H9 (cell line): ENCODE data around the gene PRPF40B. TPM values are rescaled to one million over a fixed set of nuclear protein-coding genes. Genes with fewer than 3 reads are reported as not detected.

Experiments used
- DNase-seq: peaks from one replicate; pipeline ENCODE4 v3.0.0-alpha.2; 2017
- H2AFZ ChIP-seq: one replicate; pipeline ENCODE4 v1.6.1; 2013; ENCODE audit warnings: mild to moderate bottlenecking, low read length, control low read depth, moderate library complexity
- H2AK5ac ChIP-seq: 2 replicates; pipeline ENCODE4 v1.6.1; 2013; ENCODE audit warnings: low read length, control low read depth, mixed read lengths; ENCODE audit not compliant: insufficient read length
- H2BK120ac ChIP-seq: one replicate; pipeline ENCODE4 v1.6.1; 2013; ENCODE audit warnings: low read depth, mild to moderate bottlenecking, low read length, control low read depth, inconsistent platforms; ENCODE audit not compliant: poor library complexity, severe bottlenecking
- H2BK12ac ChIP-seq: 2 replicates; pipeline ENCODE4 v1.6.1; 2013; ENCODE audit warnings: low read length, control low read depth, mixed read lengths, low read depth; ENCODE audit not compliant: insufficient read length
- H2BK15ac ChIP-seq: 2 replicates; pipeline ENCODE4 v1.6.1; 2013; ENCODE audit warnings: low read depth, low read length, control low read depth
- H2BK20ac ChIP-seq: one replicate; pipeline ENCODE4 v1.6.1; 2013; ENCODE audit warnings: low read depth, mild to moderate bottlenecking, low read length, control low read depth, inconsistent platforms; ENCODE audit not compliant: poor library complexity, severe bottlenecking
- H2BK5ac ChIP-seq: 2 replicates; pipeline ENCODE4 v1.6.1; 2013; ENCODE audit warnings: low read length, control low read depth, mixed read lengths; ENCODE audit not compliant: insufficient read length
- H3K14ac ChIP-seq: 2 replicates; pipeline ENCODE4 v1.6.1; 2013; ENCODE audit warnings: low read length, control low read depth; ENCODE audit not compliant: insufficient read depth
- H3K18ac ChIP-seq: 2 replicates; pipeline ENCODE4 v1.6.1; 2013; ENCODE audit warnings: low read depth, mild to moderate bottlenecking, mixed read lengths, low read length, control low read depth; ENCODE audit not compliant: insufficient read length
- H3K23ac ChIP-seq: 2 replicates; pipeline ENCODE4 v1.6.1; 2013; ENCODE audit warnings: low read length, control low read depth, mixed read lengths, low read depth; ENCODE audit not compliant: insufficient read length
- H3K23me2 ChIP-seq: 2 replicates; pipeline ENCODE4 v1.6.1; 2013; ENCODE audit warnings: low read depth, mild to moderate bottlenecking, mixed read lengths, low read length, control low read depth; ENCODE audit not compliant: insufficient read length, poor library complexity, severe bottlenecking
- H3K27ac ChIP-seq: 2 replicates; pipeline ENCODE4 v1.5.1; 2013; ENCODE audit warnings: low read length, control low read depth, mixed read lengths, low read depth; ENCODE audit not compliant: insufficient read length
- H3K27me3 ChIP-seq: 2 replicates; pipeline ENCODE4 v1.6.1; 2013; ENCODE audit warnings: low read length, control low read depth, inconsistent platforms; ENCODE audit not compliant: insufficient read depth
- H3K4ac ChIP-seq: 2 replicates; pipeline ENCODE4 v1.6.1; 2013; ENCODE audit warnings: low read depth, mild to moderate bottlenecking, control low read depth, inconsistent platforms, low read length, moderate library complexity
- H3K4me1 ChIP-seq: 2 replicates; pipeline ENCODE4 v1.6.1; 2013; ENCODE audit warnings: low read length, control low read depth, inconsistent platforms; ENCODE audit not compliant: insufficient read depth
- H3K4me2 ChIP-seq: 2 replicates; pipeline ENCODE4 v1.6.1; 2013; ENCODE audit warnings: low read length, control low read depth, mixed read lengths; ENCODE audit not compliant: insufficient read length, insufficient read depth
- H3K56ac ChIP-seq: 2 replicates; pipeline ENCODE4 v1.6.1; 2013; ENCODE audit warnings: low read depth, mild to moderate bottlenecking, mixed read lengths, low read length, control low read depth; ENCODE audit not compliant: insufficient read length
- H3K79me1 ChIP-seq: 2 replicates; pipeline ENCODE4 v1.6.1; 2013; ENCODE audit warnings: low read depth, mild to moderate bottlenecking, moderate library complexity, low read length, control low read depth, inconsistent platforms; ENCODE audit not compliant: insufficient read depth, poor library complexity, severe bottlenecking
- H3K79me2 ChIP-seq: 2 replicates; pipeline ENCODE4 v1.6.1; 2013; ENCODE audit warnings: low read length, control low read depth, inconsistent platforms; ENCODE audit not compliant: insufficient read depth
- H3K9ac ChIP-seq: 2 replicates; pipeline ENCODE4 v1.6.1; 2013; ENCODE audit warnings: low read length, control low read depth, mixed read lengths; ENCODE audit not compliant: insufficient read length; ENCODE audit errors: extremely low read depth
- H3K9me3 ChIP-seq: one replicate; pipeline ENCODE4 v1.6.1; 2013; ENCODE audit warnings: low read depth, low read length, inconsistent platforms; ENCODE audit not compliant: control insufficient read depth
- H3T11ph ChIP-seq: one replicate; pipeline ENCODE4 v1.6.1; 2013; ENCODE audit warnings: mild to moderate bottlenecking, low read length, control low read depth, inconsistent platforms
- H4K20me1 ChIP-seq: one replicate; pipeline ENCODE4 v1.6.1; 2013; ENCODE audit not compliant: control insufficient read depth, insufficient read length, insufficient read depth
- H4K5ac ChIP-seq: 2 replicates; pipeline ENCODE4 v1.6.1; 2013; ENCODE audit warnings: low read depth, mild to moderate bottlenecking, mixed read lengths, low read length, control low read depth; ENCODE audit not compliant: insufficient read length
- H4K8ac ChIP-seq: replicated peaks from 2 replicates; pipeline ENCODE4 v1.6.1; 2013; ENCODE audit warnings: low read length, control low read depth, mixed read lengths, low read depth; ENCODE audit not compliant: insufficient read length
- H4K91ac ChIP-seq: 2 replicates; pipeline ENCODE4 v1.6.1; 2013; ENCODE audit warnings: low read depth, mild to moderate bottlenecking, moderate library complexity, mixed read lengths, low read length, control low read depth; ENCODE audit not compliant: insufficient read length
- H3K27ac Mint-ChIP-seq, 3 experiments: 2 replicates in 2 of 3; 3 replicates in 1 of 3; pipeline ENCODE4 v1.8.0; 2020 to 2021; ENCODE audit warnings: mixed read lengths in 3 of 3, mild to moderate bottlenecking in 1 of 3, moderate library complexity in 1 of 3
- H3K27me3 Mint-ChIP-seq: 2 replicates; pipeline ENCODE4 v1.8.0; 2021; ENCODE audit warnings: low read depth, mild to moderate bottlenecking, moderate library complexity, mixed read lengths
- H3K36me3 Mint-ChIP-seq, 3 experiments: 2 replicates in 2 of 3; 3 replicates in 1 of 3; pipeline ENCODE4 v1.8.0; 2020 to 2021; ENCODE audit warnings: low read depth in 3 of 3, mixed read lengths in 3 of 3; ENCODE audit not compliant: insufficient read depth in 1 of 3
- H3K4me1 Mint-ChIP-seq, 2 experiments: 2 replicates each; pipeline ENCODE4 v1.8.0; 2020; ENCODE audit warnings: mixed read lengths in 2 of 2
- H3K4me3 Mint-ChIP-seq, 2 experiments: 2 replicates in 1 of 2; 3 replicates in 1 of 2; pipeline ENCODE4 v1.8.0; 2020 to 2021; ENCODE audit warnings: mild to moderate bottlenecking in 2 of 2, mixed read lengths in 2 of 2, moderate library complexity in 1 of 2
- H3K9me3 Mint-ChIP-seq, 2 experiments: 2 replicates in 1 of 2; 3 replicates in 1 of 2; pipeline ENCODE4 v1.8.0; 2020; ENCODE audit warnings: mild to moderate bottlenecking in 2 of 2, mixed read lengths in 2 of 2, moderate library complexity in 1 of 2
- WGBS: extraction: QIAGEN DNeasy Blood & Tissue Kit; methylation state at CpG from one replicate; pipeline ENCODE4 v1.1.7; 2013; ENCODE audit warnings: missing lambda C conversion rate, low lambda C conversion rate, mixed read lengths; ENCODE audit not compliant: insufficient read length; ENCODE audit errors: extremely low coverage; 5-methylcytosine and 5-hydroxymethylcytosine counted together
- total RNA-seq: library from RNA; stranded (reverse); gene quantifications from 2 replicates; pipeline ENCODE4 v1.2.1, GENCODE V29; 2021
- TF ChIP-seq, protein P1 (sequence below): fragments of 200-600 bp; sonication (generic); conservative IDR thresholded peaks from 3 replicates; pipeline ENCODE4 v1.8.0; 2021; ENCODE audit warnings: antibody characterized with exemption, mild to moderate bottlenecking

The PRPF40B gene
- total RNA-seq, 1 experiment from 2014 or later: 19.0 TPM

DNA sequence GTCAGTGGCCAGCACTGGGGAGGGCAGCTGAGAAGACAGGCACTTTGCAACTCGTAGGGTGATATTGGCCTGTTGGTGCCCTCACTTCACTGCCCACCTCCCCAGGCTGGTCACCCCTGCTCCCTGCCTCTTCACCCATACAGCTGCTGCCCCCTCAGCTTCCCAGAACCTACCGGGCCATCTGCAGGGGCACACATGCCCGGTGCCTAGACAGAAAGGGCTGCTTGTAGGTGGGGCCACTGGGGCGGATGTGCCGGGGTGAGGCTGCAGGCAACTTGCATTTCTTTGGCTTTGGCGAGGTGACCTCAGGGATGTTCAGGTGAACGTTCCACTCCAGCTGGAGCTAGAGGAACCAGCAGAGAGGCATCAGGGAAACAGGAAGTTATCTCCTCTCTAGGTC is 35.1 kb upstream of the PRPF40B start:
- TF ChIP-seq, protein P1, sequence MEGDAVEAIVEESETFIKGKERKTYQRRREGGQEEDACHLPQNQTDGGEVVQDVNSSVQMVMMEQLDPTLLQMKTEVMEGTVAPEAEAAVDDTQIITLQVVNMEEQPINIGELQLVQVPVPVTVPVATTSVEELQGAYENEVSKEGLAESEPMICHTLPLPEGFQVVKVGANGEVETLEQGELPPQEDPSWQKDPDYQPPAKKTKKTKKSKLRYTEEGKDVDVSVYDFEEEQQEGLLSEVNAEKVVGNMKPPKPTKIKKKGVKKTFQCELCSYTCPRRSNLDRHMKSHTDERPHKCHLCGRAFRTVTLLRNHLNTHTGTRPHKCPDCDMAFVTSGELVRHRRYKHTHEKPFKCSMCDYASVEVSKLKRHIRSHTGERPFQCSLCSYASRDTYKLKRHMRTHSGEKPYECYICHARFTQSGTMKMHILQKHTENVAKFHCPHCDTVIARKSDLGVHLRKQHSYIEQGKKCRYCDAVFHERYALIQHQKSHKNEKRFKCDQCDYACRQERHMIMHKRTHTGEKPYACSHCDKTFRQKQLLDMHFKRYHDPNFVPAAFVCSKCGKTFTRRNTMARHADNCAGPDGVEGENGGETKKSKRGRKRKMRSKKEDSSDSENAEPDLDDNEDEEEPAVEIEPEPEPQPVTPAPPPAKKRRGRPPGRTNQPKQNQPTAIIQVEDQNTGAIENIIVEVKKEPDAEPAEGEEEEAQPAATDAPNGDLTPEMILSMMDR: no peak
- Histone ChIP-seq H2BK5ac (no peak overlapping the region), H3K9me3 (no peaks in the 10 kb centered on the region), H2AK5ac (no peak overlapping the region), H4K20me1 (no peaks in the 10 kb centered on the region), H3T11ph (no peak overlapping the region), H4K5ac (no peak overlapping the region), H3K23me2 (no peaks in the 10 kb centered on the region), H3K56ac (no peak overlapping the region), H3K23ac (no peak overlapping the region), H4K91ac (no peak overlapping the region), H2BK120ac (no peak overlapping the region), H2BK20ac (no peak overlapping the region), H3K4me2 (no peak overlapping the region), H2BK15ac (no peak overlapping the region), H3K27me3 (no peaks in the 10 kb centered on the region), H2AFZ (no peak overlapping the region), H2BK12ac (no peak overlapping the region), H4K8ac (no peak overlapping the region), H3K79me2 (no peaks in the 10 kb centered on the region), H3K27ac (no peak overlapping the region), H3K18ac (no peak overlapping the region), H3K9ac (no peak overlapping the region), H3K4ac (no peak overlapping the region), H3K4me1 (no peaks in the 10 kb centered on the region), H3K79me1 (no peaks in the 10 kb centered on the region), H3K14ac (no peak overlapping the region)
- no peaks in the 10 kb centered on the region for H3K9me3 Mint-ChIP-seq
- H3K36me3 Mint-ChIP-seq: peaks cover 6 to 15% (median 9%) of the 10 kb centered on the region in 3 experiments; a peak in 4 of 7 replicates
- H3K27ac Mint-ChIP-seq: peak overlapping the region in 1 of 3 experiments; percentile 68; a peak in 1 of 7 replicates
- peak; percentile 24 for DNase-seq
- no peaks in the 10 kb centered on the region for H3K27me3 Mint-ChIP-seq
- no peak overlapping the region for H3K4me3 Mint-ChIP-seq
- H3K4me1 Mint-ChIP-seq: peaks cover 3 to 4% of the 10 kb centered on the region in 2 experiments; a peak in 2 of 4 replicates
- no CpG with 5 or more reads among the region's 7 CpGs for WGBS
